H1 (cell line): ENCODE data around the gene BARHL2. TPM values are rescaled to one million over a fixed set of nuclear protein-coding genes. Genes with fewer than 3 reads are reported as not detected.

Experiments used
- CTCF ChIA-PET: fragments of 300-600 bp; sonication (Branson Sonifier 250); formaldehyde crosslinking; loops from one replicate; lab custom pipeline; 2021; ENCODE audit not compliant: partially characterized antibody; lab: Charles Lee
- POLR2A ChIA-PET: fragments of 300-600 bp; sonication (Branson Sonifier 250); formaldehyde crosslinking; loops from one replicate; lab custom pipeline; 2021; ENCODE audit warnings: inconsistent platforms; ENCODE audit not compliant: partially characterized antibody; lab: Charles Lee
- DNase-seq, 2 experiments: peaks; one replicate each; pipeline versions ENCODE4 v3.0.0 to v3.0.0-alpha.2; 2010 to 2022; ENCODE audit warnings: low spot score in 2 of 2, low read depth in 1 of 2, mixed read lengths in 1 of 2
- FAIRE-seq: peaks from 2 replicates; lab custom pipeline; 2011; peaks lifted over from hg19 to GRCh38; lab: Jason Lieb, UNC
- H2AFZ ChIP-seq: 2 replicates; pipeline ENCODE4 v1.8.1; 2012; ENCODE audit warnings: low read length, inconsistent platforms
- H2AK5ac ChIP-seq: 2 replicates; pipeline ENCODE4 v1.6.1; 2013; ENCODE audit warnings: low read depth, low read length
- H2BK120ac ChIP-seq: replicated peaks from 2 replicates; pipeline ENCODE3; 2013; ENCODE audit warnings: low read depth, low read length, inconsistent platforms
- H2BK12ac ChIP-seq: 2 replicates; pipeline ENCODE4 v1.6.1; 2013; ENCODE audit warnings: low read depth, low read length
- H2BK15ac ChIP-seq: 2 replicates; pipeline ENCODE4 v1.6.1; 2013; ENCODE audit warnings: low read length
- H2BK20ac ChIP-seq: 2 replicates; pipeline ENCODE4 v1.6.1; 2013; ENCODE audit warnings: low read length
- H2BK5ac ChIP-seq: 2 replicates; pipeline ENCODE4 v1.6.1; 2013; ENCODE audit warnings: low read depth, low read length
- H3K14ac ChIP-seq: 2 replicates; pipeline ENCODE4 v1.6.1; 2013; ENCODE audit warnings: inconsistent platforms; ENCODE audit not compliant: insufficient read length
- H3K18ac ChIP-seq: 2 replicates; pipeline ENCODE4 v1.6.1; 2013; ENCODE audit warnings: low read length; ENCODE audit errors: extremely low read depth
- H3K23ac ChIP-seq: 2 replicates; pipeline ENCODE4 v1.6.1; 2013; ENCODE audit warnings: inconsistent platforms; ENCODE audit not compliant: insufficient read length
- H3K23me2 ChIP-seq: 2 replicates; pipeline ENCODE4 v1.6.1; 2013; ENCODE audit warnings: low read depth, low read length
- H3K27ac ChIP-seq: 2 replicates; pipeline ENCODE4 v1.6.1; 2011; ENCODE audit warnings: low read depth, low read length, inconsistent platforms
- H3K27me3 ChIP-seq, 4 experiments: replicated peaks in 1 of 4; 1 replicate in 1 of 4; 2 replicates in 3 of 4; pipeline versions ENCODE4 v1.6.1 to v1.8.1; 2011 to 2013; ENCODE audit warnings: low read length in 3 of 4, mild to moderate bottlenecking in 3 of 4, inconsistent platforms in 2 of 4, mixed read lengths in 2 of 4, moderate library complexity in 1 of 4; ENCODE audit not compliant: control insufficient read depth in 3 of 4, insufficient read depth in 3 of 4; ENCODE audit errors: extremely low read depth in 1 of 4
- H3K36me3 ChIP-seq, 4 experiments: 2 replicates each; pipeline versions ENCODE4 v1.6.1 to v1.8.1; 2011 to 2013; ENCODE audit warnings: mild to moderate bottlenecking in 4 of 4, low read length in 3 of 4, moderate library complexity in 2 of 4, control low read depth in 1 of 4, inconsistent platforms in 1 of 4; ENCODE audit not compliant: insufficient read depth in 4 of 4, control insufficient read depth in 2 of 4
- H3K4ac ChIP-seq: replicated peaks from 2 replicates; pipeline ENCODE3; 2013; ENCODE audit warnings: low read length, low read depth, mixed read lengths, inconsistent platforms; ENCODE audit not compliant: insufficient read length
- H3K4me1 ChIP-seq, 4 experiments: replicated peaks in 1 of 4; 1 replicate in 1 of 4; 2 replicates in 3 of 4; pipeline versions ENCODE4 v1.6.1 to v1.8.1; 2011 to 2013; ENCODE audit warnings: low read length in 3 of 4, inconsistent platforms in 2 of 4, mixed read lengths in 1 of 4; ENCODE audit not compliant: insufficient read depth in 4 of 4, control insufficient read depth in 3 of 4
- H3K4me2 ChIP-seq, 2 experiments: 2 replicates each; pipeline versions ENCODE4 v1.6.1 to v1.8.1; 2011 to 2013; ENCODE audit warnings: low read depth in 2 of 2, low read length in 2 of 2, control low read depth in 1 of 2, inconsistent platforms in 1 of 2, mild to moderate bottlenecking in 1 of 2; ENCODE audit not compliant: insufficient read depth in 1 of 2
- H3K4me3 ChIP-seq, 4 experiments: fragments of 200-600, 300-600 bp in 1 of 4; sonication (generic), shearing (Covaris generic), sonication (Bioruptor Twin) in 1 of 4; 2 replicates each; pipeline versions ENCODE4 v1.5.1 to v1.8.1; 2011 to 2016; ENCODE audit warnings: low read length in 4 of 4, low read depth in 3 of 4, control low read depth in 2 of 4, inconsistent platforms in 2 of 4, mild to moderate bottlenecking in 2 of 4, mixed read lengths in 1 of 4, moderate library complexity in 1 of 4; ENCODE audit not compliant: insufficient read depth in 2 of 4; ENCODE audit errors: extremely low read depth in 1 of 4
- H3K56ac ChIP-seq: replicated peaks from 2 replicates; pipeline ENCODE3; 2013; ENCODE audit warnings: low read depth, mild to moderate bottlenecking, mixed read lengths, low read length, inconsistent platforms; ENCODE audit not compliant: insufficient read length
- H3K79me1 ChIP-seq: 2 replicates; pipeline ENCODE4 v1.6.1; 2013; ENCODE audit warnings: low read depth, low read length, control low read depth
- H3K79me2 ChIP-seq, 2 experiments: 2 replicates each; pipeline versions ENCODE4 v1.6.1 to v1.8.1; 2012 to 2013; ENCODE audit warnings: low read length in 2 of 2, mild to moderate bottlenecking in 2 of 2, inconsistent platforms in 1 of 2; ENCODE audit not compliant: insufficient read depth in 2 of 2, control insufficient read depth in 1 of 2
- H3K9ac ChIP-seq, 4 experiments: replicated peaks in 1 of 4; 1 replicate in 1 of 4; 2 replicates in 3 of 4; pipeline versions ENCODE4 v1.6.1 to v1.8.1; 2011 to 2013; ENCODE audit warnings: low read depth in 3 of 4, low read length in 3 of 4, control low read depth in 2 of 4, mild to moderate bottlenecking in 2 of 4, moderate library complexity in 2 of 4, inconsistent platforms in 1 of 4; ENCODE audit errors: extremely low read depth in 1 of 4
- H3K9me3 ChIP-seq, 2 experiments: 2 replicates each; pipeline versions ENCODE4 v1.6.1 to v1.8.1; 2012 to 2013; ENCODE audit warnings: mild to moderate bottlenecking in 2 of 2, moderate library complexity in 2 of 2, control low read depth in 1 of 2, inconsistent platforms in 1 of 2, low read depth in 1 of 2, low read length in 1 of 2, mixed read lengths in 1 of 2; ENCODE audit not compliant: insufficient read depth in 2 of 2
- H4K20me1 ChIP-seq, 2 experiments: replicated peaks in 1 of 2; 2 replicates each; pipeline versions ENCODE3 to v1.8.1; 2011 to 2013; ENCODE audit warnings: inconsistent platforms in 2 of 2, low read length in 2 of 2, mild to moderate bottlenecking in 1 of 2; ENCODE audit not compliant: insufficient read depth in 2 of 2, control insufficient read depth in 1 of 2
- H4K5ac ChIP-seq: 2 replicates; pipeline ENCODE4 v1.6.1; 2013; ENCODE audit warnings: low read length, low read depth, mixed read lengths, inconsistent platforms; ENCODE audit not compliant: insufficient read length
- H4K8ac ChIP-seq: 2 replicates; pipeline ENCODE4 v1.8.0; 2013; ENCODE audit warnings: mild to moderate bottlenecking, moderate library complexity, low read length, inconsistent platforms; ENCODE audit not compliant: insufficient read depth; ENCODE audit errors: extremely low read depth
- H4K91ac ChIP-seq: replicated peaks from 2 replicates; pipeline ENCODE3; 2013; ENCODE audit warnings: low read length, mixed read lengths, inconsistent platforms; ENCODE audit not compliant: insufficient read length
- CBX5 ChIP-seq: fragments of 300-800, 300-1000 bp; sonication (generic); IDR thresholded peaks from 2 replicates; pipeline ENCODE4 v1.7.1; 2016; ENCODE audit warnings: antibody characterized with exemption, low read length, low read depth
- CHD1 ChIP-seq: IDR thresholded peaks from 2 replicates; pipeline ENCODE4 v1.6.1; 2012; ENCODE audit warnings: low read depth, low read length, improper control_type of control experiment
- CTCF ChIP-seq, 3 experiments: IDR thresholded peaks; 1 replicate in 2 of 3; 2 replicates in 1 of 3; pipeline versions ENCODE4 v1.5.1 to v1.6.1; 2011; ENCODE audit warnings: low read length in 3 of 3, mild to moderate bottlenecking in 3 of 3, inconsistent platforms in 2 of 3, low read depth in 1 of 3, moderate library complexity in 1 of 3; ENCODE audit not compliant: insufficient read depth in 1 of 3; ENCODE audit errors: control extremely low read depth in 1 of 3
- EGR1 ChIP-seq: IDR thresholded peaks from 2 replicates; pipeline ENCODE4 v1.6.1; 2011; ENCODE audit warnings: low read depth, low read length, borderline replicate concordance
- EZH2 ChIP-seq: fragments of 200-600 bp; sonication (generic); IDR thresholded peaks from 2 replicates; pipeline ENCODE4 v1.7.1; 2012; ENCODE audit warnings: low read depth, mild to moderate bottlenecking, moderate library complexity, low read length, inconsistent platforms; ENCODE audit not compliant: severe bottlenecking
- FOSL1 ChIP-seq: IDR thresholded peaks from 2 replicates; pipeline ENCODE4 v1.6.1; 2011; ENCODE audit warnings: mild to moderate bottlenecking, low read depth, low read length, moderate library complexity; ENCODE audit not compliant: insufficient read depth
- HDAC6 ChIP-seq: IDR thresholded peaks from one replicate; pipeline ENCODE4 v1.7.1; 2012; ENCODE audit warnings: low read depth, mild to moderate bottlenecking, inconsistent platforms, low read length, moderate library complexity
- PHF8 ChIP-seq: fragments of 200-600 bp; sonication (generic); conservative IDR thresholded peaks from 2 replicates; pipeline ENCODE4 v1.7.1; 2012; ENCODE audit warnings: low read depth, mild to moderate bottlenecking, inconsistent platforms, low read length, moderate library complexity
- POLR2A ChIP-seq, 2 experiments: IDR thresholded peaks; 1 replicate in 1 of 2; 2 replicates in 1 of 2; pipeline ENCODE4 v1.6.1; 2011; ENCODE audit warnings: low read depth in 2 of 2, low read length in 2 of 2, mild to moderate bottlenecking in 2 of 2; ENCODE audit errors: control extremely low read depth in 1 of 2
- RFX5 ChIP-seq: IDR thresholded peaks from 2 replicates; pipeline ENCODE4 v1.6.1; 2011; ENCODE audit warnings: low read depth, low read length, improper control_type of control experiment, borderline replicate concordance
- SIRT6 ChIP-seq: IDR thresholded peaks from one replicate; pipeline ENCODE4 v1.7.1; 2012; ENCODE audit warnings: low read length, inconsistent platforms
- WGBS, 2 experiments: shearing (Covaris generic) in 1 of 2; methylation state at CpG; one replicate each; pipeline versions ENCODE4 v1.1.6 to v1.1.7; 2013 to 2015; ENCODE audit warnings: low lambda C conversion rate in 2 of 2, mixed read lengths in 2 of 2, inconsistent platforms in 1 of 2, low coverage in 1 of 2, missing lambda C conversion rate in 1 of 2; ENCODE audit not compliant: insufficient replicate concordance in 2 of 2, insufficient coverage in 1 of 2, insufficient read length in 1 of 2; ENCODE audit errors: extremely low coverage in 1 of 2, missing lambda C conversion rate in 1 of 2; 5-methylcytosine and 5-hydroxymethylcytosine counted together
- polyA plus RNA-seq, 7 experiments: library from polyadenylated mRNA; depleted of rRNA in 3 of 7; stranded (reverse) in 5 of 7; unstranded in 2 of 7; fragments of >200 nt in 5 of 7; fragments of 200-250 nt in 2 of 7; gene quantifications; 1 replicate in 5 of 7; 2 replicates in 1 of 7; 4 replicates in 1 of 7; pipeline versions ENCODE4 v1.2.1 to v1.2.3, GENCODE V29; 2011 to 2013; ENCODE audit warnings: missing spikeins in 2 of 7, mixed read lengths in 2 of 7
- total RNA-seq: library from RNA; stranded (reverse); fragmentation: NEBNext Ultra II Directional; extraction: Animal tissue kit (Norgen Biotek cat#: 25700); gene quantifications from 2 replicates; pipeline ENCODE4 v1.2.1, GENCODE V29; 2021
- TF ChIP-seq, protein P1 (sequence below): IDR thresholded peaks from 2 replicates; pipeline ENCODE4 v1.6.1; 2012; ENCODE audit warnings: inconsistent platforms

Gene BARHL2
- total and polyA plus RNA-seq, 2 of the 8 experiments (the other 6 are each of a cell fraction or from before 2014, with no cell fraction given): 0.15 TPM; not detected in 1

GRCh38 chr1:90709535-90709934, 7.6 kb downstream of the BARHL2 start:
- no peak overlapping the region for H2BK15ac ChIP-seq
- H3K18ac ChIP-seq: no peak overlapping the region
- no peaks in the 10 kb centered on the region for H3K9me3 ChIP-seq
- H4K8ac ChIP-seq: no peak overlapping the region
- no peak overlapping the region for H2BK5ac ChIP-seq
- peaks cover 16 to 42% (median 26%) of the 10 kb centered on the region in 4 experiments for H3K4me1 ChIP-seq
- H3K27ac ChIP-seq: no peak overlapping the region
- H3K23ac ChIP-seq: no peak overlapping the region
- H2BK120ac ChIP-seq: no peak overlapping the region
- peaks cover 23 to 36% of the 10 kb centered on the region in 2 experiments for H4K20me1 ChIP-seq
- H3K56ac ChIP-seq: no peak overlapping the region
- no peak overlapping the region for H3K4me2 ChIP-seq
- H3K23me2 ChIP-seq: peaks cover 3% of the 10 kb centered on the region; the same call in 1 of the 2 replicates
- no peak overlapping the region for H3K4me3 ChIP-seq
- H2BK12ac ChIP-seq: no peak overlapping the region
- H3K36me3 ChIP-seq: no peaks in the 10 kb centered on the region
- H3K9ac ChIP-seq: no peak overlapping the region
- peaks cover 90 to 100% (median 98%) of the 10 kb centered on the region in 4 experiments for H3K27me3 ChIP-seq
- DNase-seq (no peak), FAIRE-seq (no peak)
- H4K5ac ChIP-seq: no peak overlapping the region
- H2AK5ac ChIP-seq: no peak overlapping the region
- WGBS, 2 experiments: 42% methylated on average over 2 of the region's 2 CpGs; no CpG with 5 or more reads in 1 of the 2 experiments
- no peak overlapping the region for H2AFZ ChIP-seq
- no peak overlapping the region for H3K14ac ChIP-seq
- H2BK20ac ChIP-seq: no peak overlapping the region
- H3K4ac ChIP-seq: no peak overlapping the region
- CTCF ChIA-PET: interaction anchor here (0.6 to 8.7 kb wide), 6 partner anchors 11 to 339 kb away, joined by 3 to 122 read pairs (median 7); no protein-coding TSS in a partner anchor
- POLR2A ChIA-PET: interaction anchor here (1.6 kb wide), 1 partner anchor 10 kb away, joined by 3 read pairs; no protein-coding TSS in a partner anchor
- no peaks in the 10 kb centered on the region for H3K79me1 ChIP-seq
- no peaks in the 10 kb centered on the region for H3K79me2 ChIP-seq
- H4K91ac ChIP-seq: no peak overlapping the region
- TF ChIP-seq FOSL1 (no peak), HDAC6 (no peak), CTCF (IDR thresholded peaks at IDR 0.05; ENCODE audit: control extremely low read depth in 1 of 3, insufficient read depth in 1 of 3, low read depth in 1 of 3, low read length in 3 of 3) (no peak), RFX5 (no peak), SIRT6 (no peak), EGR1 (no peak), EZH2 (no peak), CHD1 (no peak), POLR2A (IDR thresholded peaks at IDR 0.05; ENCODE audit: control extremely low read depth in 1 of 2, low read depth in 2 of 2, low read length in 2 of 2) (no peak), CBX5 (no peak), PHF8 (no peak)
- TF ChIP-seq, protein P1, sequence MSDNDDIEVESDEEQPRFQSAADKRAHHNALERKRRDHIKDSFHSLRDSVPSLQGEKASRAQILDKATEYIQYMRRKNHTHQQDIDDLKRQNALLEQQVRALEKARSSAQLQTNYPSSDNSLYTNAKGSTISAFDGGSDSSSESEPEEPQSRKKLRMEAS: no peak
